Astrocyte of the cerebellum (primary cell): ENCODE results near the gene TMEM141.

ENCODE experiments used
- DNase-seq: peaks from one replicate; pipeline ENCODE4 v3.0.0-alpha.2; 2011; ENCODE audit warnings: low read depth
- H3K4me3 ChIP-seq: 2 replicates; pipeline ENCODE4 v1.5.1; 2011; ENCODE audit warnings: mild to moderate bottlenecking, low read depth, low read length, moderate library complexity
- in situ Hi-C: cut with HindIII; loops from 2 replicates; pipeline ENCODE4 v1.10.0; 2017; ENCODE audit warnings: low sequenced_read_pairs
- TF ChIP-seq, protein P1 (sequence below): IDR thresholded peaks from 2 replicates; pipeline ENCODE4 v1.5.1; 2012; ENCODE audit warnings: low read length, low read depth, moderate library complexity, mild to moderate bottlenecking; ENCODE audit errors: missing control alignments

The TMEM141 gene

DNA sequence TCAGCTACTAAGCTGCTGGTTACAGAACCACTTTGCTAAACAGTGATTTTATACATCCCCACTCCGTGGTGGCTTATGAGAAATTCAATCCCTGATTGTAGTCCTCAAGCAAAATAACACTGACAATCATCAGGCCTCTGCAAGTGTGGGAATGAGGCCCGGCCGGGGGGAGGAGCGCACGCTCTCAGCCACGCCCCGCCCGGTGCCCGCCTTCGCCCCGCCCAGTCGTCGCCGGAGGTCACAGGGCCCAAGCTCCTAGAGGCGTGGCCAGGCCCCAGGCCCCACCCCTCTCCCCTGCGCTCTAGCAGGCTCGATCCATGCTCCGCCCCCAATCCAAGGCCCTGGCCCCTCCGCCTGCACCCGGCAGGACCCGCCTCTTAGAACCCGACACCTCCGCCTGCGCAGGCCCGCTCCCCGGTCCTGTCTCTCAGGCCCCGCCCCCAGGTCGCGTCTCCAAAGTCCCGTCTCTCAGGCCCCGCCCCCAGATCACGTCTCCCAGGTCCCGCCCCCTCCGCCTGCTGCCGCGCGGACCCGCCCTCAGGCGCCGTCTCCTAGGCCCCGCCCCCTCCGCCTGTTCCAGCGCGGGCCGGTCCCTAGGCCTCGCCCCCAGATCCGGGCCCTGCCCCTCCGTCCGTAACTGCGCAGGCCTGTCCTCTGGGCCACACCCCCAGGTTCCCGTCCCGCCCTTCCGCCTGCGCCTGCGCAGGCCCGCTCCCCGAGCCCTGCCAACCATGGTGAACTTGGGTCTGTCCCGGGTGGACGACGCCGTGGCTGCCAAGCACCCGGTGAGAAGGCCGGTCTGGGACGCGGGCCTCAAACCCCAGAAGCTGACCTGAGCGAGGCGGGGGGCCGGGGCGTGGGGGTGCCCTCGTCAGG, at the start of gene TMEM141:
Gene TMEM141 (plus strand): TSS at position 705 of the 876 bp plus-strand sequence. CDS start 27 bp downstream, at position 732.
- peak; percentile 96 for DNase-seq
- in situ Hi-C loops: loop anchor here (25.0 kb wide), 1 partner anchor 246 kb away; the partner anchor contains the start of genes ABCA2, FUT7 and NPDC1
- TF ChIP-seq, protein P1, sequence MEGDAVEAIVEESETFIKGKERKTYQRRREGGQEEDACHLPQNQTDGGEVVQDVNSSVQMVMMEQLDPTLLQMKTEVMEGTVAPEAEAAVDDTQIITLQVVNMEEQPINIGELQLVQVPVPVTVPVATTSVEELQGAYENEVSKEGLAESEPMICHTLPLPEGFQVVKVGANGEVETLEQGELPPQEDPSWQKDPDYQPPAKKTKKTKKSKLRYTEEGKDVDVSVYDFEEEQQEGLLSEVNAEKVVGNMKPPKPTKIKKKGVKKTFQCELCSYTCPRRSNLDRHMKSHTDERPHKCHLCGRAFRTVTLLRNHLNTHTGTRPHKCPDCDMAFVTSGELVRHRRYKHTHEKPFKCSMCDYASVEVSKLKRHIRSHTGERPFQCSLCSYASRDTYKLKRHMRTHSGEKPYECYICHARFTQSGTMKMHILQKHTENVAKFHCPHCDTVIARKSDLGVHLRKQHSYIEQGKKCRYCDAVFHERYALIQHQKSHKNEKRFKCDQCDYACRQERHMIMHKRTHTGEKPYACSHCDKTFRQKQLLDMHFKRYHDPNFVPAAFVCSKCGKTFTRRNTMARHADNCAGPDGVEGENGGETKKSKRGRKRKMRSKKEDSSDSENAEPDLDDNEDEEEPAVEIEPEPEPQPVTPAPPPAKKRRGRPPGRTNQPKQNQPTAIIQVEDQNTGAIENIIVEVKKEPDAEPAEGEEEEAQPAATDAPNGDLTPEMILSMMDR: no peak
- peak within 1 kb of the TSS; percentile 84 for H3K4me3 ChIP-seq

DNA sequence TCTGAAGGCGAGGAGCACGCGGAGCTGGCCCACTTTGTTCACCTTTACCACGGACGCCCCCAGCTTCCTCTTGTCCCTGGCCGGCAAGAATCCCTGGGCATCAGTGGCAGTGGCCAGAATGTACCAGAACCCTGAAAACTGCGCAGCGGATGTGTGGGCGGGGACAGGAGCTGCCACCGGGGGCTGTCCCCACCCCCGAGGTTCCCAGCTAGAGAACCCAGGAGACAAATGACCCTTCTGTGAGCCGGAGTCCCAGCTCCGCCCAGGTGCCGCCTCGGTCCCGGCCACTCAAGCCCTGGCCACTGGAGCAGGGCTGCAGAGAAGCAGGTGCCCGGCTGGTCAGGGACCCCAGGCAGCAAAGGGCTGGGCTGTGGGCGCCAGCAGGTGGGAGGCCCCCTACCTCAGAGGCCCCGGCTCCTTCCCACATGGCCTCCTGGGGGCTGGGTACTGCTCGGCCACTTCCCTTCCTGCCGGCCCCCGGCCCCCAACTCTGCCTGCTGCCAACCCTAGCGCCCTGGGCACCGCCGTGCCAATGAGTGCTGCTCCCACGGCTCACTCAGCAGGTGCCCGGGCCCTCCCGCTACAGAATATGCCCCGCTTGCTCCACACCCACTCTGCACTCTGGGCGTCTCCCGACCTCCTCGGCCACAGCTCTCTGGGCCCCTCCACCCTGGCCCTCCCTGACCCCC, 49.1 kb upstream of the TMEM141 start:
- no peak overlapping the region for H3K4me3 ChIP-seq

DNA sequence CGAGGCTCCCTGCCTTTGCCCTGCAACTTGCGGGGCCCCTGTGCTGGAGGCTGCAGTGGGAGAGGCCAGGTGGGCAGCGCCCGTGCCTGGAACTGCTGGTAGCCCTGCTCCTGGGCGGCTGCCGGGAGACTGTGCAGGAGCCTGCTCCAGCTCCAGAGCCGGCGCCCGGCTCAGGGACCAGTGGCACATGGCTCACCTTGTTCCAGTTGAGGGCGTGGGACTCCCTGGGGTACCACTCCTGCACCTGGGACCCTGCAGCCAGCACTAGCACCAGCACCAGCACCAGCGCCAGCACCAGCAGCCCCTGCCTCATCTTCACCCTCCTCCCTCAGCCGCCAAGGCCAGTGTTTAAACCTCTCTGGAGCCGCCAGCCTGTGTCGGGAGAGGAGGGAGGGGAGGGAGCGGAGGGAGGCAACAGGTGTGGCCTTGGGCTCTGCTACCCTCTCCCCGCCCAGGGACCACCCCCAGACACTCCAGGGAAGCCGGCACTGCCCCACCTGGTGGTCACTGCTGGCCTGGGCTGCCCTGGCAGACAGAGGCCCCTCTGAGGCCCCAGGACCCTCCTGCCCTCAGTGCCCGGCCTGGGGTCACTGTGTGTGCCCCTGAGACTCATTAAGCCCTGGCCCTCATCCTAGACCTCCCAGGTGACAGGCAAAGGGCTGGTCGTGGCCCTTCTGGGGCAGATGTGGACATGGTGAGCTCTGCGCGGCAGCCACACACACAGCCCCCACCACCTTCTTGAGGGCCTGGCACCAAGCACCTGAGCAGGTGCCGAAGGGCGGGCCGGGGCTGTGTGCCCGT, 48.4 kb upstream of the TMEM141 start, which contains the start of gene LCN10:
Gene LCN10 (minus strand): TSS at position 350 of the 801 bp plus-strand sequence. CDS start 37 bp downstream, at position 313.
- H3K4me3 ChIP-seq: no peak within 1 kb of the TSS
- TF ChIP-seq, protein P1: peak; percentile 46
- in situ Hi-C loops: no loop called here
- no peak for DNase-seq

More for the DNA sequence above, 49.1 kb upstream of the TMEM141 start:
- TF ChIP-seq, protein P1: no peak
- no peak for DNase-seq
- in situ Hi-C loops: no loop called here

DNA sequence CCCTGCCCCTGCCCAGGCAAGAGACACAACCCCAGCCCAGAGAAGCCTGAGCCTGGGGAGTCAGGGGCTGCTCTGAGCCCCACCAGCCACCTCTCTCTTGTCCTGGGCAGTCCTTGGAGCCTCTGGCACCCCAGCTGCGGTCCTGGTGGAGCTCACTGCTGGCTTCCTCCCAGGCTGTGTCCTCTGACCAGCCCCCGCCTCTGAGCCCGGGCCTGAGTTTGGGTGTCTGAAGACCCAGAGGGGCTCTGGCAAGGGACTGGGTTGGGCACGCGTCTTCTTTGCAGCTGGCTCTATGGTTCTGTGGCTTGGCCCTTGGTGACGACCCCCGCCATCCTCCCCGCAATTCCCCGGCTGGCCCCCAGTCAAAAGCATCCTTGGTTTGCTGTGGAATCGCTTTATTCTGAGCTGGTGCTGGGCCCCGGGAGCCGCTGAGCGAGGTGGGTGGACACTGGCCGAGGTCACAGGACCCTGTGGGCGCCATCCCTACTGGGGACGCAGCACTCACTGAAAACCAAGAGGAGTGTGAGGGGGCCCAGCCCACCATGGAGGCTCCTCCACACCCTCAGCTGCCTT, 47.4 kb upstream of the TMEM141 start:
- in situ Hi-C loops: no loop called here

DNA sequence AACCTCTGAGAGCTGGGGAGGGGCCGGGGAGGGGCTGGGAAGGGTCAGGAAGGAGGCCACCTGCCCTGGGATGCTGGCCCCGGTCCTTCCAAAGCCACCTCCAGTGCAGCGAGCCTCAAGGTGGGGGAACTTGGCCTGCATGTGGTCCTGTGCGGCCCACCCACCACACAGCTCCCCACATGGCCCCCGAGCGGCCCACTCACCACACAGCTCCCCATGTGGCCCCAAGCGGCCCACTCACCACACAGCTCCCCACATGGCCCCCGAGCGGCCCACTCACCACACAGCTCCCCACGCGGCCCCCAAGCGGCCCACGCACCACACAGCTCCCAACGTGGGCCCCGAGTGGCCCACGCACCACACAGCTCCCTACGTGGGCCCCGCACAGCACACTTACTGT, 46.4 kb upstream of the TMEM141 start:
- no peak overlapping the region for H3K4me3 ChIP-seq
- TF ChIP-seq, protein P1: no peak
- no peak for DNase-seq
- in situ Hi-C loops: no loop called here

More for the DNA sequence above, 47.4 kb upstream of the TMEM141 start:
- TF ChIP-seq, protein P1: no peak
- DNase-seq: no peak
- H3K4me3 ChIP-seq: no peak overlapping the region
